ENCODE data around the gene C14orf119.
A peak's percentile ranks its signal among the peaks of the same experiment; 100 is the strongest.

The C14orf119 gene

DNA sequence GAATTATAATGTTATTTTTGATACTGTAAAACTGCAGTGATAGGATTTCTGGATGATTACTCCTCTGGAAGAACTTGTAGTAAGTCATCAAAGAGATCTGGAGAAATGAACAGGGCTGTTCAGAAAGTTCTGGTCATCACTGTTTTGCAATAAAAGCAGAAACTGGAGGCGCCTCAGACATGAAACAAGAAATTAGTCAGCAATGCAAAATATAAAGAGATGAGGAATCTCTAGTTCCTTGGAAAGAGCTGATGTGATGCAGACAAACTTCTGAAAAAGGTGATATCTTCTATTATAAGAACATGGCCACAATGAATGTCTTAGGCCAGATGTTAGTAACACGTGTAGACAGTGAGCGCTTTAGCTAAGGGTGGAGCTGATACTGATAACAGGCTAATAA, 9.8 kb upstream of the C14orf119 start:
- no peak overlapping the region for H3K27ac ChIP-seq (ENCODE audit: low read length, poor library complexity, severe bottlenecking)
- no peak overlapping the region for H4K8ac ChIP-seq (ENCODE audit: low read length)
- H3K4me1 ChIP-seq (ENCODE audit: control insufficient read depth, insufficient read depth, low read depth, low read length): peaks cover 2% of the 10 kb centered on the region
- H3K14ac ChIP-seq (ENCODE audit: low read length in 2 of 2): no peak overlapping the region
- H3K9me3 ChIP-seq (ENCODE audit: control insufficient read depth, low read length): no peaks in the 10 kb centered on the region
- no peak overlapping the region for H4K91ac ChIP-seq (ENCODE audit: low read length)
- no peak overlapping the region for H3K18ac ChIP-seq (ENCODE audit: low read depth in 1 of 2, low read length in 2 of 2)
- H2BK5ac ChIP-seq (ENCODE audit: low read depth, low read length, poor library complexity, severe bottlenecking): no peak overlapping the region
- H2BK120ac ChIP-seq (ENCODE audit: low read depth, low read length): no peak overlapping the region
- no peak overlapping the region for H2AK5ac ChIP-seq (ENCODE audit: low read length, severe bottlenecking)
- no peak overlapping the region for H3K4ac ChIP-seq (ENCODE audit: low read depth in 1 of 2, low read length in 2 of 2)
- H2BK12ac ChIP-seq (ENCODE audit: low read length in 2 of 2): no peak overlapping the region
- no peak overlapping the region for H3K4me3 ChIP-seq (ENCODE audit: insufficient read depth in 1 of 2, low read depth in 1 of 2, low read length in 2 of 2)
- peak overlapping the region; percentile 55 for H3K9ac ChIP-seq (ENCODE audit: low read length)
- H3K4me2 ChIP-seq (ENCODE audit: low read length, poor library complexity, severe bottlenecking): no peak overlapping the region
- no peaks in the 10 kb centered on the region for H3K27me3 ChIP-seq (ENCODE audit: control insufficient read depth in 1 of 2, insufficient read depth in 1 of 2, low read length in 2 of 2)
- no peak overlapping the region for H2BK15ac ChIP-seq (ENCODE audit: low read depth, poor library complexity, severe bottlenecking)
- peaks cover 29 to 94% of the 10 kb centered on the region in 2 experiments for H3K36me3 ChIP-seq (ENCODE audit: control insufficient read depth in 1 of 2, insufficient read depth in 2 of 2, low read depth in 1 of 2, low read length in 2 of 2)
- no peak overlapping the region for H2AFZ ChIP-seq (ENCODE audit: low read depth, low read length)
- H3K79me1 ChIP-seq (replicated peaks; ENCODE audit: low read length, poor library complexity, severe bottlenecking): peaks cover 6% of the 10 kb centered on the region
- DNase-seq: no peak
- 96% methylated on average over 3 of the region's 3 CpGs for WGBS
- no peak overlapping the region for H3K23ac ChIP-seq (ENCODE audit: low read length in 2 of 2)

DNA sequence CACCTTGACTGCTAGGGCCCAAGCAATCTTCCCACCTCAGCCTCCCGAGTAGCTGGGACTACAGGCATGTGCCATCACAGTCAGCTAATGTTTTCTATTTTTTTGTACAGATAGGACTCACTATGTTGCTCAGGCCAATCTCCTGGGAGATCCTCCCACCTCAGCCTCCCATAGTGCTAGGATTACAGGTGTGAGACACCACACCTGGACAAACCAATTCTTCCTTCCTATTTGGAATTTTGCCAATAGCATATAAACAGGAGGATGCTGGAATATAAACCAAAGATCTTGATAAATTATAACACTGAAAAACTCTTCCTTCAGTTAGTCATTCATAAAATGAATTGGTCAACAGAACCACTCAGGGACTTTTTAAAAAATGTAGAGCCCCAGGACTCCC, 8.7 kb upstream of the C14orf119 start:
- Histone ChIP-seq H3K4ac (ENCODE audit: low read depth in 1 of 2, low read length in 2 of 2) (no peak overlapping the region), H2BK120ac (ENCODE audit: low read depth, low read length) (no peak overlapping the region), H4K8ac (ENCODE audit: low read length) (no peak overlapping the region), H3K14ac (ENCODE audit: low read length in 2 of 2) (no peak overlapping the region), H3K9ac (ENCODE audit: low read length) (peak overlapping the region; percentile 50), H2AFZ (ENCODE audit: low read depth, low read length) (no peak overlapping the region), H2BK15ac (ENCODE audit: low read depth, poor library complexity, severe bottlenecking) (no peak overlapping the region), H4K91ac (ENCODE audit: low read length) (no peak overlapping the region), H3K9me3 (ENCODE audit: control insufficient read depth, low read length) (no peaks in the 10 kb centered on the region), H3K36me3 (ENCODE audit: control insufficient read depth in 1 of 2, insufficient read depth in 2 of 2, low read depth in 1 of 2, low read length in 2 of 2) (peaks cover 31 to 91% of the 10 kb centered on the region in 2 experiments), H3K79me1 (replicated peaks; ENCODE audit: low read length, poor library complexity, severe bottlenecking) (peaks cover 6% of the 10 kb centered on the region), H3K4me3 (ENCODE audit: insufficient read depth in 1 of 2, low read depth in 1 of 2, low read length in 2 of 2) (no peak overlapping the region), H3K4me2 (ENCODE audit: low read length, poor library complexity, severe bottlenecking) (no peak overlapping the region), H3K4me1 (ENCODE audit: control insufficient read depth, insufficient read depth, low read depth, low read length) (peaks cover 2% of the 10 kb centered on the region), H3K23ac (ENCODE audit: low read length in 2 of 2) (no peak overlapping the region), H3K27me3 (ENCODE audit: control insufficient read depth in 1 of 2, insufficient read depth in 1 of 2, low read length in 2 of 2) (no peaks in the 10 kb centered on the region), H3K18ac (ENCODE audit: low read depth in 1 of 2, low read length in 2 of 2) (no peak overlapping the region), H2AK5ac (ENCODE audit: low read length, severe bottlenecking) (no peak overlapping the region), H3K27ac (ENCODE audit: low read length, poor library complexity, severe bottlenecking) (no peak overlapping the region), H2BK5ac (ENCODE audit: low read depth, low read length, poor library complexity, severe bottlenecking) (no peak overlapping the region), H2BK12ac (ENCODE audit: low read length in 2 of 2) (no peak overlapping the region)
- WGBS: 100% methylated on average over 1 of the region's 1 CpG
- no peak for DNase-seq

DNA sequence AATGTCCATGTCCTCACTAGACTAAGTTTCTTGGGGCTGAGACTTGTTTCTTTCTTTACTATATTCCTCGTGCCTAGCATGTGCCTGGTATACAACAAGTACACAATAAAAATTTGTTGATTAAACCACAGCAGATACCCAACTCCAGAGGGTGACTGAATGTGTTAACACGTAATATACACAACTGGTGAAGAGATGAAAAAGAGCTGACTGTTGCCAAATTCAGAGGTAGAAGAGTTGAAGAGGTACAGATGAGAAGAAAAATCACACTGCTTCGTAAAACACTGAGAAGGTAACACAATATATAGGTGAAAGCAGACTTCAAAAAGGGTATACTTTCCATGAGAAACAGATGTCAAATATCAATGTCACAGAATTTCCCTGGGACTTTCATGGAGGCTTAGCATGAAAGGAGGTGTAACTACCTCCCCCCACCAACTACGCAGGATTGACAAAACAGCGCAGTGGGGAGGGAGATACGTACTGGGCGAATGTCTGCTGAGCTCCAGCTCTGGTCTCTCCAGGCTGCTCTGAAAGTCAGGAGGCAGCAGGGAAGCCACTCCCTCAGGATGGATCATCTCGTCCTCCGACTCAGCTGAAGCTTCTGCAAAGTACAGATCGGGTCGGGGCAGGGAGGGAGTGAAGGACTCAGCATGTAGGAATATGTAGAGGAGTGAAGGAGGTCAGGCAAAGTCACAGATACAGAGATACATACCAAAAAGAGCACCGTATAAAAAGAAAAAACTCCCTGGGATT, 5.6 kb upstream of the C14orf119 start:
- Histone ChIP-seq H3K27me3 (ENCODE audit: control insufficient read depth in 1 of 2, insufficient read depth in 1 of 2, low read length in 2 of 2) (no peaks in the 10 kb centered on the region), H3K27ac (ENCODE audit: low read length, poor library complexity, severe bottlenecking) (no peak overlapping the region), H2AFZ (ENCODE audit: low read depth, low read length) (no peak overlapping the region), H3K36me3 (ENCODE audit: control insufficient read depth in 1 of 2, insufficient read depth in 2 of 2, low read depth in 1 of 2, low read length in 2 of 2) (peaks cover 20 to 79% of the 10 kb centered on the region in 2 experiments), H3K23ac (ENCODE audit: low read length in 2 of 2) (no peak overlapping the region), H2BK120ac (ENCODE audit: low read depth, low read length) (no peak overlapping the region), H3K79me1 (replicated peaks; ENCODE audit: low read length, poor library complexity, severe bottlenecking) (peaks cover 3% of the 10 kb centered on the region), H3K14ac (ENCODE audit: low read length in 2 of 2) (no peak overlapping the region), H3K4me1 (ENCODE audit: control insufficient read depth, insufficient read depth, low read depth, low read length) (no peaks in the 10 kb centered on the region), H2BK5ac (ENCODE audit: low read depth, low read length, poor library complexity, severe bottlenecking) (no peak overlapping the region), H2BK12ac (ENCODE audit: low read length in 2 of 2) (no peak overlapping the region), H4K91ac (ENCODE audit: low read length) (no peak overlapping the region), H3K9ac (ENCODE audit: low read length) (peak overlapping the region; percentile 62), H3K9me3 (ENCODE audit: control insufficient read depth, low read length) (no peaks in the 10 kb centered on the region), H2BK15ac (ENCODE audit: low read depth, poor library complexity, severe bottlenecking) (no peak overlapping the region), H3K4ac (ENCODE audit: low read depth in 1 of 2, low read length in 2 of 2) (no peak overlapping the region), H3K18ac (ENCODE audit: low read depth in 1 of 2, low read length in 2 of 2) (no peak overlapping the region), H3K4me2 (ENCODE audit: low read length, poor library complexity, severe bottlenecking) (no peak overlapping the region), H4K8ac (ENCODE audit: low read length) (no peak overlapping the region), H3K4me3 (ENCODE audit: insufficient read depth in 1 of 2, low read depth in 1 of 2, low read length in 2 of 2) (no peak overlapping the region), H2AK5ac (ENCODE audit: low read length, severe bottlenecking) (no peak overlapping the region)
- no peak for DNase-seq
- WGBS: 87% methylated on average over 12 of the region's 12 CpGs

DNA sequence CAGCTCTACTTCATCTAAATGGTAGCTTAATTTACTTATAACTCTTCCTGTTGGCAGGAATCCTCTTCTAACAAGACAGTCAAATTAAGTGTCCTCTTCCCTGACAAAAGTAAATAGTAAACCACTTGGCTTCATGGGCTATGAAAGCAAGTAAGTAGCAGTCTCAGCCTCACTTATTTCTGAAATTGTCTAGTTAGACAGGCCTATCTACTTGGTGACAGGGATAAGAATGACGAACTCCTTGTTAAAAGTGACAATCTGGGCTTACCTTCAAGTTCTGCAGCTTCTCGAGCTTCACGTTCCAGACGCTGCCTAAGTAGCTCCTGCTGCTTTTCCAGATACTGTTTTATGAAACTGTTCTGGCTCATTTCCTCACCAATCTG, 5.1 kb upstream of the C14orf119 start:
- peak overlapping the region; percentile 62 for H3K9ac ChIP-seq (ENCODE audit: low read length)
- H3K27ac ChIP-seq (ENCODE audit: low read length, poor library complexity, severe bottlenecking): no peak overlapping the region
- H2BK5ac ChIP-seq (ENCODE audit: low read depth, low read length, poor library complexity, severe bottlenecking): no peak overlapping the region
- no peak overlapping the region for H3K18ac ChIP-seq (ENCODE audit: low read depth in 1 of 2, low read length in 2 of 2)
- peaks cover 3% of the 10 kb centered on the region for H3K79me1 ChIP-seq (replicated peaks; ENCODE audit: low read length, poor library complexity, severe bottlenecking)
- H2BK12ac ChIP-seq (ENCODE audit: low read length in 2 of 2): no peak overlapping the region
- no peak overlapping the region for H2BK120ac ChIP-seq (ENCODE audit: low read depth, low read length)
- H3K4me3 ChIP-seq (ENCODE audit: insufficient read depth in 1 of 2, low read depth in 1 of 2, low read length in 2 of 2): no peak overlapping the region
- no peaks in the 10 kb centered on the region for H3K4me1 ChIP-seq (ENCODE audit: control insufficient read depth, insufficient read depth, low read depth, low read length)
- no peaks in the 10 kb centered on the region for H3K27me3 ChIP-seq (ENCODE audit: control insufficient read depth in 1 of 2, insufficient read depth in 1 of 2, low read length in 2 of 2)
- 70% methylated on average over 4 of the region's 4 CpGs for WGBS
- peaks cover 16 to 76% of the 10 kb centered on the region in 2 experiments for H3K36me3 ChIP-seq (ENCODE audit: control insufficient read depth in 1 of 2, insufficient read depth in 2 of 2, low read depth in 1 of 2, low read length in 2 of 2)
- no peak overlapping the region for H2AK5ac ChIP-seq (ENCODE audit: low read length, severe bottlenecking)
- H3K23ac ChIP-seq (ENCODE audit: low read length in 2 of 2): no peak overlapping the region
- no peak overlapping the region for H3K4me2 ChIP-seq (ENCODE audit: low read length, poor library complexity, severe bottlenecking)
- no peaks in the 10 kb centered on the region for H3K9me3 ChIP-seq (ENCODE audit: control insufficient read depth, low read length)
- no peak for DNase-seq
- no peak overlapping the region for H4K8ac ChIP-seq (ENCODE audit: low read length)
- no peak overlapping the region for H2BK15ac ChIP-seq (ENCODE audit: low read depth, poor library complexity, severe bottlenecking)
- no peak overlapping the region for H4K91ac ChIP-seq (ENCODE audit: low read length)
- H3K4ac ChIP-seq (ENCODE audit: low read depth in 1 of 2, low read length in 2 of 2): no peak overlapping the region
- H3K14ac ChIP-seq (ENCODE audit: low read length in 2 of 2): no peak overlapping the region
- H2AFZ ChIP-seq (ENCODE audit: low read depth, low read length): no peak overlapping the region
